ENCODE measurements around the gene OR5AP2.

- TF ChIP-seq ZNF143 (CRISPR knock-in tag; IDR thresholded peaks at IDR 0.05) (no peak), ADNP (tag; IDR thresholded peaks at IDR 0.05) (no peak), ZBTB33 (CRISPR knock-in tag; IDR thresholded peaks at IDR 0.05) (no peak)
These were observed 46.4 kb upstream of the OR5AP2 start for GRCh38 chr11:56688554-56689100.

Data from K562 (cell line).